Stimulated activated naive CD8-positive, alpha-beta T cell treated with anti-CD3 and anti-CD28 coated beads, Interleukin-15, amount 100 ng/mL, for 72 hours (primary cell): ENCODE data around the gene POLDIP3.
A peak's percentile ranks its signal among the peaks of the same experiment; 100 is the strongest.
"Not testable (repeated sequence)": the region's sequence is repeated elsewhere in the genome, so short reads cannot be mapped to it uniquely, and the experiment has no call there.

Source experiments
- ATAC-seq: fragments of 150-1000 bp; cut with Tn5 transposase; 2 replicates; pipeline ENCODE4 v1.10.0; 2021; ENCODE audit warnings: mild to moderate bottlenecking, moderate library complexity
- DNase-seq, 2 donors: peaks; one replicate each; pipeline ENCODE4 v3.0.0; 2021 to 2022
- H3K27ac Mint-ChIP-seq, 2 donors: one replicate each; pipeline ENCODE4 v1.8.0; 2022; ENCODE audit warnings: mild to moderate bottlenecking in 2 of 2, mixed read lengths in 2 of 2, moderate library complexity in 2 of 2
- H3K27me3 Mint-ChIP-seq: one replicate; pipeline ENCODE4 v1.8.0; 2022; ENCODE audit warnings: mixed read lengths
- H3K4me1 Mint-ChIP-seq: one replicate; pipeline ENCODE4 v1.8.0; 2022; ENCODE audit warnings: mild to moderate bottlenecking, mixed read lengths
- H3K4me3 Mint-ChIP-seq, 2 donors: one replicate each; pipeline ENCODE4 v1.8.0; 2022; ENCODE audit warnings: mild to moderate bottlenecking in 2 of 2, mixed read lengths in 2 of 2, moderate library complexity in 1 of 2
- H3K9me3 Mint-ChIP-seq, 2 donors: one replicate each; pipeline ENCODE4 v1.8.0; 2022; ENCODE audit warnings: mixed read lengths in 2 of 2

POLDIP3 gene

DNA sequence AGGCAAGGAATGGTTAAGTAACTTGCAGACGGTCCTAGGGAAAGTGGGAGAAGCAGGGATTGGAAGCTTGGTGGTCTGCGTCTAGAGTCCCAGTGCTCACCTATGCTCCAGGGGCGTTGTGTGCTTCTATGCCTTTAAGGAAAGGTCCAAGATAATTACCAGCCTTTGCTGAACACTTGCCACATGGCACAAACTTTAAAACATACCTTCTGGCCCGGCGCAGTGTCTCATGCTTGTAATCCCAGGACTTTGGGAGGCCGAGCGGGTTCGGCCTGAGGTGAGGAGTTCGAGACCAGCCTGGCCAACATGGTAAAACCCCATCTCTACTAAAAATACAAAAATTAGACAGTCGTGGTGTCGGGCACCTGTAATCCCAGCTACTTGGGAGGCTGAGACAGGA is 2.3 kb downstream of the POLDIP3 start:
- DNase-seq, result no peak
- peaks cover 80% of the 10 kb centered on the region for H3K4me1 Mint-ChIP-seq
- no peaks in the 10 kb centered on the region for H3K9me3 Mint-ChIP-seq
- H3K4me3 Mint-ChIP-seq, result peak overlapping the region; percentile 90 to 94
- no peak for ATAC-seq
- peak overlapping the region in 1 of 2 donors; percentile 90 for H3K27ac Mint-ChIP-seq
- no peaks in the 10 kb centered on the region for H3K27me3 Mint-ChIP-seq

GRCh38 chr22:42611051-42611450 is 3.6 kb downstream of the POLDIP3 start:
- Mint-ChIP-seq H3K27ac (peak overlapping the region in 1 of 2 donors; percentile 13), H3K4me3 (peak overlapping the region in 1 of 2 donors; percentile 15), H3K4me1 (peaks cover 83% of the 10 kb centered on the region), H3K9me3 (no peaks in the 10 kb centered on the region), H3K27me3 (no peaks in the 10 kb centered on the region)
- ATAC-seq (no peak), DNase-seq (no peak)

- Mint-ChIP-seq H3K27ac (peak overlapping the region in 1 of 2 donors; percentile 34), H3K27me3 (no peaks in the 10 kb centered on the region), H3K9me3 (no peaks in the 10 kb centered on the region), H3K4me1 (peaks cover 83% of the 10 kb centered on the region), H3K4me3 (no peak overlapping the region)
- ATAC-seq (no peak), DNase-seq (no peak)
Measured at GRCh38 chr22:42610186-42610585, 4.5 kb downstream of the POLDIP3 start.

DNA sequence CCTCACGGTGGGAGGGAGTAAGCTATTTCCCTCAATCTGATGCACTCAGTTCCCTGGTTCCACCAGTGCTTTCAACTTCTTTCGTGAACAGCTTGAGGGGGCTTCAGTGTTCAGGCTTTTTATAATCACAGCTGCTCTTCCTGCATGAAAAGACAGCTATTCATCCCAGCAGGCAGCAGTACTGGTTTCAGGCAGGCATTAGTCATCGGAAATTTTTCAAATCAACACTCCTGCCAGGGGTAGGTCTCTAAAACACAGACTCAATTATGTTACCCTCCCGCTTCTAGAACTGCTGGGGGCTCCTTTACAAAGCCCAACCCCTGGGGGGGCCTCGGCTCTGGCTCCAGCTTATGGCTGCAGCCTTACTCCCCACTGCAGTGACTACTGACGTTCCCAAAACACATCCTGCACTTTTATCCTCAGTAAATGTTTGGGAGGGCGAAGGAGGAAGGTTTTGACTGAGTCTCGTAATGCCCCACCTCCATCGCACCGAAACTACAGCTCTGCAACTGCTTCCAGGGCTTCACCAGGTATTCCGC is 5.8 kb downstream of the POLDIP3 start:
- no peaks in the 10 kb centered on the region for H3K9me3 Mint-ChIP-seq
- ATAC-seq (peak; percentile 53), DNase-seq (no peak)
- no peak overlapping the region for H3K4me3 Mint-ChIP-seq
- peak overlapping the region; percentile 37 to 78 for H3K27ac Mint-ChIP-seq
- H3K27me3 Mint-ChIP-seq, result no peaks in the 10 kb centered on the region
- H3K4me1 Mint-ChIP-seq, result peaks cover 83% of the 10 kb centered on the region

DNA sequence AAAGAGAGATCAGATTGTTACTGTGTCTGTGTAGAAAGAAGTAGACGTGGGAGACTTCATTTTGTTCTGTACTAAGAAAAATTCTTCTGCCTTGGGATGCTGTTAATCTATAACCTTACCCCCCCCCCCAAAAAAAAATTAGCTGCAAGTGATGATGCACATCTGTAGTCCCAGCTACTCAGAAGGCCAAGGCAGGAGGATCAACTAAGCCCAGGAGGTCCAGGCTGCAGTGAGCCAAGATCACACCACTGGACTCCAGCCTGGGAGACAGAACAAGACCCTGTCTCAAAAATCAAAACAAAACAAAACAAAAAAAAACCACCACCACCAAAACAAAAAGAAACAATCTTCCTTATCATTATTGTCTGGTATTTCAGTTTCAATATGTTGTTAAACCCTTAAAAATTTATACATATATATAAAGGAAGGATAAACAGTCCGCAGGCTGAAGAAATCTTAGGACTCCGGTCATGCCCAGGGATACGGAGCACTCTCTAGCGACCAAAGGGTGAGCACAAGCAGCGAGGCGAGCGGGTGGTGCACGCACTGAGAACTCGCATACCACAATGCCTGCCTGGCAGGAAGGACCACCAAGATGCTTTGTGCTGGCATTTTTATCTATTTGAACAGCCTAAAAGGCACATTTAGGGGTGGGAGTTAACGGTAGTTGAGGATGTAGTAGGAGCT is 6.4 kb downstream of the POLDIP3 start:
- Mint-ChIP-seq H3K9me3 (no peaks in the 10 kb centered on the region), H3K27me3 (no peaks in the 10 kb centered on the region), H3K4me1 (peaks cover 83% of the 10 kb centered on the region), H3K4me3 (no peak overlapping the region), H3K27ac (peak overlapping the region; percentile 37 to 78)
- ATAC-seq (no peak), DNase-seq (no peak)

DNA sequence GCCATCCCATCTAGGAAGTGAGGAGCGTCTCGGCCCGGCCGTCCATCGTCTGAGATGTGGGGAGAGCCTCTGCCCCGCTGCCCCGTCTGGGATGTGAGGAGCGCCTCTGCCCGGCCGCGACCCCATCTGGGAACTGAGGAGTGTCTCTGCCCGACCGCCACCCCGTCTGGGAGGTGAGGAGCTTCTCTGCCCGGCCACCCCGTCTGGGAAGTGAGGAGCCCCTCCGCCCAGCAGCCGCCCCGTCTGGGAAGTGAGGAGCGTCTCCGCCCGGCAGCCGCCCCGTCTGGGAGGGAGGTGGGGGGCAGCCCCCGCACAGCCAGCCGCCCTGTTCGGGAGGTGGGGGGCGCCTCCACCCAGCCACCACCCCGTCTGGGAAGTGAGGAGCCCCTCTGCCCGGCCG is 7.0 kb downstream of the POLDIP3 start:
- not testable (repeated sequence) for DNase-seq, ATAC-seq, H3K27me3 Mint-ChIP-seq, H3K4me3 Mint-ChIP-seq, H3K9me3 Mint-ChIP-seq
- peaks cover 83% of the 10 kb centered on the region for H3K4me1 Mint-ChIP-seq
- H3K27ac Mint-ChIP-seq, result peak overlapping the region in 1 of 2 donors; percentile 91

- Mint-ChIP-seq H3K27me3 (no peaks in the 10 kb centered on the region), H3K4me1 (peaks cover 60% of the 10 kb centered on the region), H3K9me3 (no peaks in the 10 kb centered on the region), H3K27ac (no peak overlapping the region), H3K4me3 (no peak overlapping the region)
- ATAC-seq (no peak), DNase-seq (no peak)
Measured at GRCh38 chr22:42604403-42604802, 10.3 kb downstream of the POLDIP3 start.

DNA sequence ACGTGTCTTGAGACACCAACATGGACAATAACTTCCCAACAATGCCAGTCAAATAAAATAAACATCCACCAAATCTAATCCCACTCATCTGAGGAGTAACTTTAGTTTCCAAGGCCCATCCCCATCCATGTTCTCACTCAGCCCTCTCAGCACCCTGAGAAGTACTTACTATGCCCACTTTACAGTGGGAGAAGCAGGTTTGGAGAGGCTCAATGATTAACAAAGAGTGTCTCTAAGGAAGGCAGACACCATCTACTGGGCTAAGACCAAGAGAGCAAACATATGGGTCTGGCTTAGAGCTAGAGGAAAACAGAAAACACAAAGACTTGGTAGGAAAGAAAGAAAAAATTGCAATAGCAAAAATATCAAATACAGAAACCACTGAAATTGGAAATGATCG is 11.3 kb downstream of the POLDIP3 start:
- H3K4me1 Mint-ChIP-seq, result peaks cover 50% of the 10 kb centered on the region
- no peak for DNase-seq
- H3K4me3 Mint-ChIP-seq, result no peak overlapping the region
- H3K27me3 Mint-ChIP-seq, result no peaks in the 10 kb centered on the region
- no peak for ATAC-seq
- peak overlapping the region in 1 of 2 donors; percentile 15 for H3K27ac Mint-ChIP-seq
- no peaks in the 10 kb centered on the region for H3K9me3 Mint-ChIP-seq

DNA sequence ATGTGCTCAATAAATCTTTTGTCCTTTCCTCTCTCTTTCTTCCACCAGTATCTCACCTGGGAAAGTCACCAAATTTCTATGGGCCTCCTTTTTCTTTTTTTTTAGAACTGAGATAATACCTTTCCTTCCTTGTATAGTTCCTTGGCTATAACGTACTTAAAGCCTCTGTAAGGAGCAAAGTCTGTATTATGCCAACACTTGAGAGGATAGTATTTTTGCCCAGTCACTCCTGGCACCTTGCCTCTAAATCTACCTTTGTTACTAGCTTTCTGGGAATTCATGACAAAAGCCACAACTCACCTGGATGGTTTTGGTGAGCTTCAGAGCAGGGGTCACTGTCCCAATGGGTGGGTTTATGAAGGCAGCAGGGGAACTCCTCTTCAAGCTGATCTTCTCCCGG is 12.2 kb downstream of the POLDIP3 start:
- no peaks in the 10 kb centered on the region for H3K27me3 Mint-ChIP-seq
- no peak for ATAC-seq
- H3K4me1 Mint-ChIP-seq, result peaks cover 48% of the 10 kb centered on the region
- H3K9me3 Mint-ChIP-seq, result no peaks in the 10 kb centered on the region
- peak overlapping the region in 1 of 2 donors; percentile 76 for H3K27ac Mint-ChIP-seq
- H3K4me3 Mint-ChIP-seq, result no peak overlapping the region
- DNase-seq, result no peak

- DNase-seq (no peak), ATAC-seq (no peak)
- no peaks in the 10 kb centered on the region for H3K9me3 Mint-ChIP-seq
- H3K4me3 Mint-ChIP-seq, result no peak overlapping the region
- H3K27ac Mint-ChIP-seq, result peak overlapping the region in 1 of 2 donors; percentile 76
- H3K4me1 Mint-ChIP-seq, result peaks cover 48% of the 10 kb centered on the region
- no peaks in the 10 kb centered on the region for H3K27me3 Mint-ChIP-seq
Measured at GRCh38 chr22:42601879-42602465, 12.7 kb downstream of the POLDIP3 start.

DNA sequence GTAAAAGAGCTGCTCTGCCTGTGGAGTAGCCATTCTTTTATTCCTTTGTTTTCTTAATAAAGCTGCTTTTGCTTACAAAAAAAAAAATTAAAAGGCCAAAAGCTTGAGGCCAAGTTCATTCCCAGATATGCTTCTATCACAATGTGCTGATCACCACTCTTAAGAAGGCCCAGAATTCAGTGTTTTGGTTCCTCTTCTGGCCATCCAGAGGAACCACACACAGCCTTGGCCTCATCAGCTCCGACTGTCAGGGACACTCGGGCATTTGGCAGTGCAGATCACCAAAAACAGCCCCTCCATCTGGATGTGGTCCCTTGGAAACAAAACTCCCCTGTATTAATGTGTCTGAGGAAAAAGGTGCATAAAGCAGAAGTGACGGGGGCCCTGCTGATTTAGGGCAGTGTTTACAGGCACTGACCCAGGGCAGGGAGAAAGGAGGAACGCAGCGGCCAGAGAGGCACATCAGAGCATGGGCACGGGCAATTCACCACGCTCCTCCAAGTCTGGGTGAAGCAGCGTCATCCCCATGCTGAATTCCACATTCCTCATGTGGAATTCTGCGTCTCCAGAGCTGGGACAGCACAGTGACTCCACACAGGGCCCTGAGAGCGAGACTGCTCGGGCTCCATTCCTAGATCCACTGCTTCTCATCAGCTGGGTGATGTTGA is 17.7 kb downstream of the POLDIP3 start:
- H3K4me3 Mint-ChIP-seq, result no peak overlapping the region
- no peak for DNase-seq
- no peaks in the 10 kb centered on the region for H3K9me3 Mint-ChIP-seq
- H3K27ac Mint-ChIP-seq, result no peak overlapping the region
- ATAC-seq, result no peak
- no peaks in the 10 kb centered on the region for H3K27me3 Mint-ChIP-seq
- peaks cover 10% of the 10 kb centered on the region for H3K4me1 Mint-ChIP-seq

GRCh38 chr22:42596336-42596735 is 18.3 kb downstream of the POLDIP3 start:
- peaks cover 5% of the 10 kb centered on the region for H3K4me1 Mint-ChIP-seq
- ATAC-seq (no peak), DNase-seq (no peak)
- no peaks in the 10 kb centered on the region for H3K27me3 Mint-ChIP-seq
- peak overlapping the region; percentile 53 to 83 for H3K27ac Mint-ChIP-seq
- no peak overlapping the region for H3K4me3 Mint-ChIP-seq
- no peaks in the 10 kb centered on the region for H3K9me3 Mint-ChIP-seq

DNA sequence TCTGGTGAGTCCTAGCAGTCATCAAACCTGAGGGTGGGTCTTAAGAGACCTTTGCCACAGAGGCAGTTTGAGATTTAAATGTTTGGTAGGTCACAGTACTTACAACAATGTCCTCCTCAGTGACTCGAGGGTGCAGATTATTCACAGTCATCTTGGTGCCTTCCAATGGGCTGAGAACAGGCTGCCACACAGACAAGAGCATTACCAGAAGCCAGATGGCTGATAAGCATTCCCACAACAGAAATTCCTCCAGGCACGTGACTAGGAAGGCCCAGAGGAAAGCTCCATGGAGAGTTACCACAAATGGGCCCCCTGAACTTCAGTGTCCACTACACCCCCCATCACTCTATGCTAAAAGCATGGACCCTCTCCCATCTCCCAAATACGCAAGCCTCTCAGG is 19.2 kb downstream of the POLDIP3 start:
- no peaks in the 10 kb centered on the region for H3K9me3 Mint-ChIP-seq
- DNase-seq (no peak), ATAC-seq (no peak)
- H3K4me1 Mint-ChIP-seq, result peaks cover 5% of the 10 kb centered on the region
- peak overlapping the region in 1 of 2 donors; percentile 9 for H3K27ac Mint-ChIP-seq
- no peak overlapping the region for H3K4me3 Mint-ChIP-seq
- H3K27me3 Mint-ChIP-seq, result no peaks in the 10 kb centered on the region

DNA sequence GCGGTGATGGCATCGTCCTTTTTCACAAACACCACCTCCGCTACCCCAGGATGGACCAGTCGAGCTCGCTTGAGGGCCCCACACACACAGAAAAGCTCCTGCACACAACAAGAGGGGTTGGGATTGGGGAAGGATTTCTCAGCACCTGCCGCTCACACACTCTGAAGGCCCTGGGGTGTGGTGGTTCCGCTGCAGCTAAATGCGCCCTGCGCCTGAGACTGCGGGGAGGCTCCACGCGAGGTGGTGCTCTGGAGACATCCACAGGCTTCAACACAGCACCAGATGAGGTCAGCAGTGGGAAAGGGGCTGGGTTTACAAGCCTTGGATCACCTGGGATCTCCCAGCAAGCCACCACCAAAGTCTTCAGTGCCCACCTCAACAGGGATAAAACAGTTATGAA is 22.7 kb downstream of the POLDIP3 start:
- Mint-ChIP-seq H3K4me3 (no peak overlapping the region), H3K27me3 (no peaks in the 10 kb centered on the region), H3K4me1 (peaks cover 5% of the 10 kb centered on the region), H3K9me3 (no peaks in the 10 kb centered on the region), H3K27ac (no peak overlapping the region)
- ATAC-seq, result no peak
- no peak for DNase-seq

GRCh38 chr22:42587588-42588175 is 27.0 kb downstream of the POLDIP3 start:
- DNase-seq (no peak), ATAC-seq (no peak)
- Mint-ChIP-seq H3K27me3 (no peaks in the 10 kb centered on the region), H3K9me3 (no peaks in the 10 kb centered on the region), H3K4me3 (no peak overlapping the region), H3K4me1 (peaks cover 4% of the 10 kb centered on the region), H3K27ac (peak overlapping the region; percentile 13 to 28)

DNA sequence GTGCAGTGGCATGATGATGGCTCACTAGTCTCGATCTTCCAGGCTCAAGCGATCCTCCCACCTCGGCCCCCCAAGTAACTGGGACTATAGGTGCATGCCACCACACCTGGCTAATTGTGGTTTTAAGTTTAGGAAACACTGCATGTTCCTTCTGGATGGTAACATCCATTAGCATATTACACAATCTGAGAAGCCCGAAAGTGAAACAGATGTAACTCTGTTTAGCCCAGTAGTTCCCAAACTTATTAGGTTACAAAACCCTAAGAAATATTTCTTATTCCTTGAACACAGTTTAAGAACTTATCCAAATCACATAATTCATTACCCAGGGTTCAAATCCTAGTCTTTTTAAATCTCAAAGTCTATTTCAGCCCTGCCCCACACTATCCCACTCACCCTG is 28.3 kb downstream of the POLDIP3 start:
- DNase-seq (no peak), ATAC-seq (no peak)
- Mint-ChIP-seq H3K27ac (peak overlapping the region; percentile 88 to 91), H3K27me3 (no peaks in the 10 kb centered on the region), H3K4me1 (peaks cover 14% of the 10 kb centered on the region), H3K9me3 (no peaks in the 10 kb centered on the region), H3K4me3 (no peak overlapping the region)
